ENCODE results near the gene CLIC2. TPM values are rescaled to one million over a fixed set of nuclear protein-coding genes. Genes with fewer than 3 reads are reported as not detected.

Gene CLIC2
- total RNA-seq, 1 experiment from 2014 or later, result 0.98 TPM

DNA sequence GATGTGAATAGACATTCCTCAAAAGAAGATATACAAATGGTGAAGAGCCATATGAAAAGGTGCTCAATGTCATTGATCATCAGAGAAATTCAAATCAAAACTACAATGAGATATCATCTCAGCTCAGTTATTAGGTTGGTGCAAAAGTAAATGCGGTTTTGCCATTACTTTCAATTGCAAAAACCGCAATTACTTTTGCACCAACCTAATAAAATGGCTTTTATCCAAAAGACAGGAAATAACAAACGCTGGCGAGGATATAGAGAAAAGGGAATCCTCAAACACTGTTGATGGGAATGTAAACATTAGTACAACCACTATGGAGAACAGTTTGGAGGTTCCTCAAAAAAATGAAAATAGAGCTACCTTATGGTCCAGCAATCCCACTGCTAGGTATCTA, 5.1 kb downstream of the CLIC2 start:
- H3K27me3 ChIP-seq (ENCODE audit: insufficient read depth, low read length), result no peaks in the 10 kb centered on the region
- H3K18ac ChIP-seq (ENCODE audit: insufficient read length, low read depth, low read length), result no peak overlapping the region
- H3K4me2 ChIP-seq (ENCODE audit: insufficient read depth, insufficient read length, low read length), result no peak overlapping the region
- no peaks in the 10 kb centered on the region for H3K23me2 ChIP-seq (ENCODE audit: insufficient read length, low read depth, low read length, poor library complexity, severe bottlenecking)
- peaks cover 53 to 64% of the 10 kb centered on the region in 2 experiments for H3K9me3 Mint-ChIP-seq
- no peak overlapping the region for H2BK15ac ChIP-seq (ENCODE audit: low read depth, low read length)
- no peak overlapping the region for H4K5ac ChIP-seq (ENCODE audit: insufficient read length, low read depth, low read length)
- H2BK120ac ChIP-seq (ENCODE audit: low read depth, low read length, poor library complexity, severe bottlenecking), result no peak overlapping the region
- H3K56ac ChIP-seq (ENCODE audit: insufficient read length, low read depth, low read length), result no peak overlapping the region
- no peak overlapping the region for H3K4me3 Mint-ChIP-seq
- no peak overlapping the region for H4K8ac ChIP-seq (replicated peaks; ENCODE audit: insufficient read length, low read depth, low read length)
- H4K91ac ChIP-seq (ENCODE audit: insufficient read length, low read depth, low read length), result no peak overlapping the region
- DNase-seq, result no peak
- H2BK5ac ChIP-seq (ENCODE audit: insufficient read length, low read length), result no peak overlapping the region
- no CpG with 5 or more reads among the region's 4 CpGs for WGBS (ENCODE audit: extremely low coverage, insufficient read length, low lambda C conversion rate)
- H3K36me3 Mint-ChIP-seq (ENCODE audit: insufficient read depth in 1 of 3, low read depth in 3 of 3), result no peaks in the 10 kb centered on the region; a peak in 1 of 7 replicates
- H2AFZ ChIP-seq (ENCODE audit: low read length), result no peak overlapping the region
- H4K20me1 ChIP-seq (ENCODE audit: control insufficient read depth, insufficient read depth, insufficient read length), result no peaks in the 10 kb centered on the region
- H3K14ac ChIP-seq (ENCODE audit: insufficient read depth, low read length), result no peak overlapping the region
- no peaks in the 10 kb centered on the region for H3K79me1 ChIP-seq (ENCODE audit: insufficient read depth, low read depth, low read length, poor library complexity, severe bottlenecking)
- no peak overlapping the region for H3K23ac ChIP-seq (ENCODE audit: insufficient read length, low read depth, low read length)
- H3K4ac ChIP-seq (ENCODE audit: low read depth, low read length), result no peak overlapping the region
- no peaks in the 10 kb centered on the region for H3K4me1 ChIP-seq (ENCODE audit: insufficient read depth, low read length)
- H2BK20ac ChIP-seq (ENCODE audit: low read depth, low read length, poor library complexity, severe bottlenecking), result no peak overlapping the region
- TF ChIP-seq, protein P1, sequence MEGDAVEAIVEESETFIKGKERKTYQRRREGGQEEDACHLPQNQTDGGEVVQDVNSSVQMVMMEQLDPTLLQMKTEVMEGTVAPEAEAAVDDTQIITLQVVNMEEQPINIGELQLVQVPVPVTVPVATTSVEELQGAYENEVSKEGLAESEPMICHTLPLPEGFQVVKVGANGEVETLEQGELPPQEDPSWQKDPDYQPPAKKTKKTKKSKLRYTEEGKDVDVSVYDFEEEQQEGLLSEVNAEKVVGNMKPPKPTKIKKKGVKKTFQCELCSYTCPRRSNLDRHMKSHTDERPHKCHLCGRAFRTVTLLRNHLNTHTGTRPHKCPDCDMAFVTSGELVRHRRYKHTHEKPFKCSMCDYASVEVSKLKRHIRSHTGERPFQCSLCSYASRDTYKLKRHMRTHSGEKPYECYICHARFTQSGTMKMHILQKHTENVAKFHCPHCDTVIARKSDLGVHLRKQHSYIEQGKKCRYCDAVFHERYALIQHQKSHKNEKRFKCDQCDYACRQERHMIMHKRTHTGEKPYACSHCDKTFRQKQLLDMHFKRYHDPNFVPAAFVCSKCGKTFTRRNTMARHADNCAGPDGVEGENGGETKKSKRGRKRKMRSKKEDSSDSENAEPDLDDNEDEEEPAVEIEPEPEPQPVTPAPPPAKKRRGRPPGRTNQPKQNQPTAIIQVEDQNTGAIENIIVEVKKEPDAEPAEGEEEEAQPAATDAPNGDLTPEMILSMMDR (conservative IDR thresholded peaks at IDR 0.05), result no peak
- H3K9ac ChIP-seq (ENCODE audit: extremely low read depth, insufficient read length, low read length), result no peak overlapping the region
- no peak overlapping the region for H3K27ac Mint-ChIP-seq
- H3K27ac ChIP-seq (ENCODE audit: insufficient read length, low read depth, low read length), result no peak overlapping the region
- no peaks in the 10 kb centered on the region for H3K9me3 ChIP-seq (ENCODE audit: control insufficient read depth, low read depth, low read length)
- no peak overlapping the region for H2BK12ac ChIP-seq (ENCODE audit: insufficient read length, low read depth, low read length)
- H2AK5ac ChIP-seq (ENCODE audit: insufficient read length, low read length), result no peak overlapping the region
- peaks cover 2% of the 10 kb centered on the region for H3K27me3 Mint-ChIP-seq (ENCODE audit: low read depth)
- no peaks in the 10 kb centered on the region for H3K79me2 ChIP-seq (ENCODE audit: insufficient read depth, low read length)
- no peak overlapping the region for H3T11ph ChIP-seq (ENCODE audit: low read length)
- no peaks in the 10 kb centered on the region for H3K4me1 Mint-ChIP-seq

Measured in H9 (cell line).